IPS DF 6.9 (cell line): ENCODE results near the gene MBP.

Experiments
- DNase-seq: peaks from one replicate; pipeline ENCODE4 v3.0.0-alpha.2; 2013; ENCODE audit warnings: low read depth, low spot score
- H3K27ac ChIP-seq: one replicate; pipeline ENCODE4 v1.5.1; 2013; ENCODE audit warnings: low read length, control low read depth
- H3K27me3 ChIP-seq: 2 replicates; pipeline ENCODE4 v1.6.1; 2013; ENCODE audit warnings: mild to moderate bottlenecking, low read length; ENCODE audit not compliant: control insufficient read depth, insufficient read depth
- H3K36me3 ChIP-seq: 2 replicates; pipeline ENCODE4 v1.6.1; 2013; ENCODE audit warnings: low read length; ENCODE audit not compliant: control insufficient read depth, insufficient read depth
- H3K4me1 ChIP-seq: 2 replicates; pipeline ENCODE4 v1.6.1; 2013; ENCODE audit warnings: low read length; ENCODE audit not compliant: control insufficient read depth, insufficient read depth
- H3K4me3 ChIP-seq: 2 replicates; pipeline ENCODE4 v1.5.1; 2013; ENCODE audit warnings: mild to moderate bottlenecking, low read length
- H3K9me3 ChIP-seq: 2 replicates; pipeline ENCODE4 v1.6.1; 2013; ENCODE audit warnings: low read length, inconsistent platforms; ENCODE audit not compliant: control insufficient read depth, insufficient read depth
- WGBS: extraction: QIAGEN DNeasy Blood & Tissue Kit; methylation state at CpG from one replicate; pipeline ENCODE4 v1.1.7; 2013; ENCODE audit warnings: mixed read lengths, missing lambda C conversion rate; ENCODE audit not compliant: insufficient read length, insufficient coverage; 5-methylcytosine and 5-hydroxymethylcytosine counted together

Gene MBP

DNA sequence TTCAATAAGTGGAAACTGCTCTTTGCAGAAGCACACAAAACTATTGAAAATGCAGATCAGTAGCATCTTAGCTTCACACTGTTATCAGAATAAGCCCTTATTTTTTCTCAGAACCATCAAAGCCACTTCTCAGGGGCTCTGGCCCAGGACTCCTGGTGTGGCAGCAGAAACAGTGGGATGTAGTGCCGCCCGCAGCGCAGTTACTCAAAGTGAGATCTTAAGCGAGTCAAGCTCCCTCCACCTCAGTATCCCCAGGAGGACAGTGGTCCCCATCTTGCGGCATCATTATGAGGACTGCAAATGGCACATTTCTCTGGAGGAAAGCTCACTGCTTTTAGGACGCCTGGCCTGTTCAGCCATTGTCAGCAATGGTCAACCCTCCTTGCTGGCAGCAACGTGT, 60.0 kb downstream of the MBP start:
- no CpG with 5 or more reads among the region's 7 CpGs for WGBS
- no peaks in the 10 kb centered on the region for H3K27me3 ChIP-seq
- H3K27ac ChIP-seq = no peak overlapping the region
- no peaks in the 10 kb centered on the region for H3K36me3 ChIP-seq
- peaks cover 6% of the 10 kb centered on the region for H3K4me1 ChIP-seq
- no peaks in the 10 kb centered on the region for H3K9me3 ChIP-seq
- H3K4me3 ChIP-seq = no peak overlapping the region
- DNase-seq = no peak

DNA sequence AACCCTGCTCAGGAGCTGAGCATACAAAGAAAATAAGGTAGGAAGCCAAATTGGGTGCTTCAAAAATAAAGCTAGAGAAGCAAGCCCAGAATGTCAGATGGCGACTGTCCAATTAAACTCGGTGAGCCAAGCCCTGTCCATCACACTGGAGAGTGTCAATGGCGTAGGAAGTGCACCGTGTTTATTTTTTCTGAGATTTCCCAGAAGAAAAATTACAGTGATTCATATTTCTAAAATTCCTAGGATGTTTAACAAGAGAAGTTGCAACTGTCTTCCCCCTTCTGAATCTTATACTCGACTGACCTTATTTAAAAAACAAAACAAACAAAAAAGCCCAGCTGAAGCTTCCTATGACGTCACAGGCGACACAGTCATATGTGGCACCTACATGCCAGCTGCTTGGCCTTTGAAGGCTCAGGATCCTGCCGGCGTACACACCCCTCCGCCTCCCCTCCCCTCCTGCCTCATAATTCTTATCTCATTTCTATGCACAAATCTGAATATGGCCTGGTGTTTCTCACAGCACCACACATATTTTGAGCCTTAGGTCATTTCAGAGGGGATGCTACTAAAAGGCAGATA, 60.8 kb downstream of the MBP start:
- Histone ChIP-seq H3K36me3 (no peaks in the 10 kb centered on the region), H3K4me1 (peaks cover 6% of the 10 kb centered on the region), H3K27ac (no peak overlapping the region), H3K9me3 (no peaks in the 10 kb centered on the region), H3K4me3 (no peak overlapping the region), H3K27me3 (no peaks in the 10 kb centered on the region)
- no peak for DNase-seq
- WGBS = no CpG with 5 or more reads among the region's 10 CpGs

DNA sequence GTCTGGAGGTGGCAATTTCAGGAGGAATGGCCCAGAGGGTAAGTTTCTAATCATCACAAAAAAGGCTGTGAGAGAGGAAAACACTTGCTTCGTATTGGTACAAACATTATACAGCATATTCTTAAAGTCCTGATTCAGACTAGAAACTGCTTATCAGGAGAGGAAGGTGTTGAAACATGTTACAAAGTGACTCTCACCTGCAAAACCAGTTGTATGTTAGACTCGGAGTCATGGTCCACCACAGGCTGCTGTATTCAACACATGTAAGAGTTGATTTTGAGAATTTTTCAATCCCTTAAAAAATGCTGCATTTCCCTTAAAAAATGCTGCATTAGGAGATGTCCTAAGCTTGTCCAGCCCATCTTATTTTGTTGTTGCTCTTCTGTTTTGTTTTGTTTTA, 61.5 kb downstream of the MBP start:
- H3K36me3 ChIP-seq = no peaks in the 10 kb centered on the region
- H3K27ac ChIP-seq = no peak overlapping the region
- WGBS = no CpG with 5 or more reads among the region's 2 CpGs
- peaks cover 6% of the 10 kb centered on the region for H3K4me1 ChIP-seq
- DNase-seq = no peak
- H3K27me3 ChIP-seq = no peaks in the 10 kb centered on the region
- no peaks in the 10 kb centered on the region for H3K9me3 ChIP-seq
- H3K4me3 ChIP-seq = no peak overlapping the region

DNA sequence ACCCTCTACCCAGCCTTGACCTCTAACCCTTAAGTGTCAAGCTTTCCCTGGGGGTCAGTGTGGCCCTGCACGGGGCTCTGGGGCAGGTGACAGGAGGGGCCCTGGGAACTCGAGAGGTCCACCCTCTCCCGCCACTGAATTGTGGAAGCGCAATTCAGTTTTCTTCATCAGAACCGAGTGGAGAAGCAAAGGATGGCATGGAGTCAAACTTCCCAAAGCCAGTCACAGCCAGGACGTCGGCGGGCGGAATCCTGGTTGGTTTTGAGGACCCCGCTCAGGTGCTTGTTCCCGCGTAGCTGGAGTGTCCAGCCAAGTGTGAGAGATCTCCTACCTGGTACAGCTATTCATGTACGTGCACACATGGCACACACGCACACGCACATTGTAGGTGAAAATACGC, 62.0 kb downstream of the MBP start:
- Histone ChIP-seq H3K4me3 (no peak overlapping the region), H3K27me3 (no peaks in the 10 kb centered on the region), H3K9me3 (no peaks in the 10 kb centered on the region), H3K4me1 (peaks cover 6% of the 10 kb centered on the region), H3K36me3 (no peaks in the 10 kb centered on the region), H3K27ac (no peak overlapping the region)
- DNase-seq = no peak
- WGBS = no CpG with 5 or more reads among the region's 16 CpGs

DNA sequence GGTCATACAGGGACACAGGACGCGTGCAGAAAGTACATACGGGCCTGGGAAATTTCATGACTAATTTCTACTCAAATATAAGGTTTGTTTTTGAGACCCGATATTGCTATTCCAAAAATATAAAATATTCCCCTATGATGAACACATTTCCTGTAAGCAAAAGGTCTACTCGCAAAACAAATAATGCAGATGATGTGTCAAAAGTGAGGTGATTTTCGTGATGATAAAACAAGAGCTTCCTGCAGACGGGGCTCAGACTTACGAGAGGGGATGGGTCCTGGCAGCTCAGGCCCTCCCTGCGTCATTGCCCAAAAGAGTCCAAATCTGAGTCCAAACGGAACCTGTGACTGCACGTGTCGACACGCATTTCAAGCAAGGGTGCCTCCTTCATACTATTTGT, 62.7 kb downstream of the MBP start:
- Histone ChIP-seq H3K4me3 (no peak overlapping the region), H3K27ac (no peak overlapping the region), H3K4me1 (peaks cover 6% of the 10 kb centered on the region), H3K27me3 (no peaks in the 10 kb centered on the region), H3K36me3 (no peaks in the 10 kb centered on the region), H3K9me3 (no peaks in the 10 kb centered on the region)
- no CpG with 5 or more reads among the region's 13 CpGs for WGBS
- DNase-seq = no peak

DNA sequence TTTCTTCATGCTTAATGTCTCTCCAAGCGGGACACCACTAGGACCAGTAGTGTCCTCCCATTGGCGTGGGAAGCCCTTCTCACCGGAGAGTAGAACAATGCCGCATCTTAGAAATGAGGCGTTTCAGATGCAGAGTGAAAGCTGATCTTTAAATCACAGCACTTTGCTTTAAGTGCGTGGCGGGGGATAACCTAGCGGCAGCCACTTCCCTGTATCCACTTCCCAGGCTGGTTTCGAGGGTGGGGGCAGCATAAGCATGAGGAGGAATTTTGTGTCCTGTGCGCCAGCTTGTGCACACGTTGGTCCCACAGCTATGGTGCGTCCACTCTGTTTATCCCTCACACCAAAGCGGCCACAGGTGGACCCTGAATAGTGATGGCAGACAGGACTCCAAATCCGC, 63.1 kb downstream of the MBP start:
- Histone ChIP-seq H3K4me1 (peaks cover 6% of the 10 kb centered on the region), H3K36me3 (no peaks in the 10 kb centered on the region), H3K4me3 (no peak overlapping the region), H3K27me3 (no peaks in the 10 kb centered on the region), H3K9me3 (no peaks in the 10 kb centered on the region), H3K27ac (no peak overlapping the region)
- no peak for DNase-seq
- no CpG with 5 or more reads among the region's 14 CpGs for WGBS

DNA sequence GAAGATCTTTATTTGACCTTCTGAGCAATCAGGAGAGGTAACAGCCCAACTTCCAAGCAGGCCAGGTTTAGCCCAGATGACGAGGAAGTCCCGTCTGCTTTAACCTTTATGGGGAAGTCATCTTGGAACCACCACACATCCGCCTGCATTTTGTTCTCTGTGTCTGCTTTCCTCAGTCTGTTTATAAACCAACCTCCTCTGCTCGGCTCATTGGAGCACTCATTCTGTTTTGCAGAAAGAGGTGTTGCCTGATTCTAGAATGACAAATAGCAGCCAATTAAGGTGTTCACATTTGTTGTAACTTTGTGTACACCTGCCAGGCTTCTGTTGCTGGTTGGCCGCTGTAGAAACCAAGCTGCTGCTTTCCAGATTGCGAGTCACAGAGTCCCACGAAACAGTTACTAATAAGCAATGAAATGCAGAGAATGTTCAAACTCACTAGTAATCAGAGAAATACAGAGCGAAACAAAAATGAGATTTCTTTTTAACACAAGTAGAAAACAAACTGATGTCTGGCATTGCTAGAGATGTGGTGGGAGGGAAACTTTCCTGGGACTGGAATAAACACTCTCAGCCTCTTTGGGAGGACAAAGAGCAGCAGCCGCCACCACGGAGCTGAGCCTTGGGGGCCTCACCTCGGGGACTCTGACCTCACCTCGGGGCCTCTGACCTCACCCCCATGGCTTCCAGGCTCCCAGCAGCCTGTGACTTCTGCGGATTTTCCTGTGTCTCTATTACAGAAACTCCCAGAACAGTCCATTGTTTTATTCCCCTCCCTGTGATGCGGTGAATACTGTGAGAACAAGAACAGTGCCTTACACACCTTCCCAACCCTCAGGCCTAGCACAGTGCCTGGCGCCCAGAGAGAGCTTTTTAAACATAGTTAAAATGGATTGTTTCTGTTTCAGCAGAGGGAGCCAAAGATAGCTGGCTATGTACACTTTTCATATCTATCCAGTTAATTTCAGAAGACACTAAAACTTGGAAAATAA, 64.0 kb downstream of the MBP start:
- Histone ChIP-seq H3K27me3 (no peaks in the 10 kb centered on the region), H3K36me3 (no peaks in the 10 kb centered on the region), H3K4me3 (no peak overlapping the region), H3K4me1 (peaks cover 6% of the 10 kb centered on the region), H3K9me3 (no peaks in the 10 kb centered on the region), H3K27ac (no peak overlapping the region)
- WGBS = no CpG with 5 or more reads among the region's 15 CpGs
- no peak for DNase-seq

DNA sequence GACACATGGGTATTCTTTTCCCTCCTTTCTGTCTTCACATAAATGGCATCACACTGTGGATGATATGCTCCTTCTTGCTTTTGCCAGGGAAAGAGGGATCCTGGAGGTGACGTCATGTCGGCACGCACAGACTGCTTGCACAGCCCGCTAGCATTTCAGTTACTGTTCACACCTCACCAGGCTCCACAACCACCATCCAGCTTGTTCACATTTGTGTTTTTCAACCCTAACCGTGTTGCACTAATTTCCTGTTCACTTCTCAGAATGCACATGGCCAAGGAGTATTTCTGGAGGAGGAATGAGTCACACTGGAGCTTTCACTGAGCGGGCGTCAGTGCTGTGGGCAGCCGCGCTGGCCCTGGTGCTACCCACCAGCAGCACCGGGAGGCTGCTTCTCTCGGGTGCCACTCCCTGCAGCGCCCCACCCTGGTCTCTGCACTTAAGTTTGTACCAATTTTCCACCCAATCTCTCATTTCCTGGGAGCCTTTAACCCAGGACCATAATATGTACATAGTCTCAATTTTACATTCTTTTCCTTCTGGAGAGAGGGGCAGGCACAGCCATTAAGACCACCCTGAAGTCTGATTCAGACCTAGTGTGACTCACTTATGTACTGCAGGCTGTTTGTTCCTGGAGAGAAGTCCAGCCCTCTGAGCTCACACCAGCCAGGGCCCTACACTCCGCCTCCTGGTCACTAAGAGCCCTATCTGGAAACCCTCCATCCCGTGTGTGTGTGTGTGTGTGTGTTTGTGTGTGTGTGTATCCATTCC, 65.1 kb downstream of the MBP start:
- Histone ChIP-seq H3K4me3 (no peak overlapping the region), H3K36me3 (no peaks in the 10 kb centered on the region), H3K9me3 (no peaks in the 10 kb centered on the region), H3K27me3 (no peaks in the 10 kb centered on the region), H3K4me1 (peaks cover 6% of the 10 kb centered on the region), H3K27ac (no peak overlapping the region)
- no peak for DNase-seq
- WGBS = no CpG with 5 or more reads among the region's 14 CpGs

DNA sequence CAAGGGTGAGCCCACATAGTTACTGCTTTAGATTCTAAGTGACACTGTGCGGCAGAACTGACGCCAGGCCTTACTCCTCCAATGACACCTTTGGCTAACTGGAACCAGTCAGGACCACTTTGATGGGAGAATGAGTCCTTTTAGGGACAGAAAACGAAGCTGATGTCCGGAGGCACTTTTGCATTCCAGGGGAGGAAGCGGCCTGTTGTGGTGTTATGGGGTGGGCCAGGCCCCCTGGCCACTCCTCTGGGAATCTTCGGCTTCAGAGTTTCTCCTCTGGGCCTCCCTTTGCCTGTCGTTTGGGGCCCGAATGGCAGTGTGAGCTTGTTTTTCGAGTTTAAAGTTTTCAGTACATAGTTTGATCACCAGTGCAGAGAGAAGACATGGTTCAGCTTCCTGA, 65.9 kb downstream of the MBP start:
- Histone ChIP-seq H3K36me3 (no peaks in the 10 kb centered on the region), H3K27me3 (no peaks in the 10 kb centered on the region), H3K27ac (no peak overlapping the region), H3K4me3 (no peak overlapping the region), H3K4me1 (peaks cover 6% of the 10 kb centered on the region), H3K9me3 (no peaks in the 10 kb centered on the region)
- no peak for DNase-seq
- no CpG with 5 or more reads among the region's 9 CpGs for whole genome bisulfite sequencing

DNA sequence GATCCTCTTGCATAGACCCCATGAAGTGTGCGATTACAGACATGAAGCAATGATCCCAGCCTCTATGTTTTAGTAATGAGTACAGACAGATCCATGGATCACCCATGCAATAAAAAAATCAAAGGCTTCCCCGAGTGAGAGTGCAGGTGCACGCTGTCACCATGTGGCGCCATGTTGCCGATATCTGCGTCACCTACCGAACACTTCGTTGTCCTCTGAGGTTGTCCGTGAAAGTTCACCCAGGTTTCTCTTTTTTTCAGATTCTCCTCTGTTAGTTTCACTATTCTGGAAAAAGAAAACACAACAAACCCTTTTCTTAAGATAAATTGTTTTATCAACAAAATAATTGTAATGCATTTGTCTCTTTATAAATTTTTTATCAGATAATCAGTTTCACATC, 66.5 kb downstream of the MBP start:
- no peaks in the 10 kb centered on the region for H3K36me3 ChIP-seq
- no peaks in the 10 kb centered on the region for H3K27me3 ChIP-seq
- H3K4me3 ChIP-seq = no peak overlapping the region
- H3K4me1 ChIP-seq = peaks cover 6% of the 10 kb centered on the region
- no peaks in the 10 kb centered on the region for H3K9me3 ChIP-seq
- WGBS = no CpG with 5 or more reads among the region's 9 CpGs
- H3K27ac ChIP-seq = no peak overlapping the region
- no peak for DNase-seq
